HG02852 (cell line): ENCODE measurements around the gene ELAC2.
"Not testable (repeated sequence)": the region's sequence is repeated elsewhere in the genome, so short reads cannot be mapped to it uniquely, and the experiment has no call there.

Source experiments
- ATAC-seq: cut with Tn5 transposase; IDR thresholded peaks from one replicate; pipeline ENCODE4 v1.9.1; 2021; ENCODE audit warnings: mild to moderate bottlenecking, moderate library complexity; ENCODE audit not compliant: unreplicated experiment

ELAC2 gene

GRCh38 chr17:12993631-12994030 lies 24.2 kb downstream of the ELAC2 start:
- no peak for ATAC-seq

GRCh38 chr17:12992676-12993075 lies 25.2 kb downstream of the ELAC2 start:
- ATAC-seq, result no peak

- no peak for ATAC-seq
These were observed 26.9 kb downstream of the ELAC2 start for GRCh38 chr17:12990926-12991325.

- ATAC-seq, result no peak
These were observed 27.6 kb downstream of the ELAC2 start for GRCh38 chr17:12990041-12990808.

GRCh38 chr17:12987120-12987519 lies 30.7 kb downstream of the ELAC2 start:
- no peak for ATAC-seq

GRCh38 chr17:12985431-12986293 lies 32.2 kb downstream of the ELAC2 start:
- ATAC-seq, result no peak

- ATAC-seq, result no peak
These were observed 33.6 kb downstream of the ELAC2 start for GRCh38 chr17:12983991-12984884.

GRCh38 chr17:12982224-12982623 lies 35.6 kb downstream of the ELAC2 start:
- no peak for ATAC-seq

GRCh38 chr17:12979826-12980500 lies 37.9 kb downstream of the ELAC2 start:
- ATAC-seq, result no peak

GRCh38 chr17:12979246-12979645 lies 38.6 kb downstream of the ELAC2 start:
- no peak for ATAC-seq

GRCh38 chr17:12978787-12979186 lies 39.0 kb downstream of the ELAC2 start:
- not testable (repeated sequence) for ATAC-seq

- ATAC-seq, result no peak
These were observed 40.6 kb downstream of the ELAC2 start for GRCh38 chr17:12977008-12977751.

- no peak for ATAC-seq
These were observed 43.8 kb downstream of the ELAC2 start for GRCh38 chr17:12974005-12974531.

GRCh38 chr17:12973496-12974004 lies 44.3 kb downstream of the ELAC2 start:
- no peak for ATAC-seq

- ATAC-seq, result no peak
These were observed 49.9 kb downstream of the ELAC2 start for GRCh38 chr17:12967962-12968361.

GRCh38 chr17:12966413-12966812 lies 51.4 kb downstream of the ELAC2 start:
- no peak for ATAC-seq

GRCh38 chr17:12965988-12966387 lies 51.8 kb downstream of the ELAC2 start:
- no peak for ATAC-seq

GRCh38 chr17:12964840-12965239 lies 53.0 kb downstream of the ELAC2 start:
- no peak for ATAC-seq

GRCh38 chr17:12964162-12964561 lies 53.7 kb downstream of the ELAC2 start:
- no peak for ATAC-seq
